Type B pancreatic cell (in vitro differentiated cells): ENCODE results near the gene ZBTB44. TPM values are rescaled to one million over a fixed set of nuclear protein-coding genes. Genes with fewer than 3 reads are reported as not detected.
A peak's percentile ranks its signal among the peaks of the same experiment; 100 is the strongest.

Experiments
- DNase-seq: peaks from one replicate; pipeline ENCODE4 v3.0.0; 2021; ENCODE audit warnings: mixed read lengths; ENCODE audit not compliant: unreplicated experiment; ENCODE audit errors: extremely low spot score
- H3K27ac Mint-ChIP-seq: 2 replicates; pipeline ENCODE4 v1.8.0; 2021; ENCODE audit warnings: mild to moderate bottlenecking, mixed read lengths
- H3K27me3 Mint-ChIP-seq: 2 replicates; pipeline ENCODE4 v1.8.0; 2021; ENCODE audit warnings: mixed read lengths
- H3K36me3 Mint-ChIP-seq: 2 replicates; pipeline ENCODE4 v1.8.0; 2021; ENCODE audit warnings: mixed read lengths
- H3K4me1 Mint-ChIP-seq: one replicate; pipeline ENCODE4 v1.8.0; 2021; ENCODE audit warnings: mixed read lengths; ENCODE audit not compliant: unreplicated experiment
- H3K4me3 Mint-ChIP-seq: 2 replicates; pipeline ENCODE4 v1.8.0; 2021; ENCODE audit warnings: mild to moderate bottlenecking, mixed read lengths
- H3K9me3 Mint-ChIP-seq: 2 replicates; pipeline ENCODE4 v1.8.0; 2021; ENCODE audit warnings: mixed read lengths
- total RNA-seq: library from RNA; stranded (reverse); gene quantifications from 2 replicates; pipeline ENCODE4 v1.2.1, GENCODE V29; 2021; ENCODE audit warnings: low replicate concordance
- TF ChIP-seq, protein P1 (sequence below): fragments of 200-600 bp; sonication (generic); conservative IDR thresholded peaks from 2 replicates; pipeline ENCODE4 v1.5.0; 2021; ENCODE audit warnings: antibody characterized with exemption, mild to moderate bottlenecking

ZBTB44 gene
- total RNA-seq, 1 donor from 2014 or later = 37.3 TPM

DNA sequence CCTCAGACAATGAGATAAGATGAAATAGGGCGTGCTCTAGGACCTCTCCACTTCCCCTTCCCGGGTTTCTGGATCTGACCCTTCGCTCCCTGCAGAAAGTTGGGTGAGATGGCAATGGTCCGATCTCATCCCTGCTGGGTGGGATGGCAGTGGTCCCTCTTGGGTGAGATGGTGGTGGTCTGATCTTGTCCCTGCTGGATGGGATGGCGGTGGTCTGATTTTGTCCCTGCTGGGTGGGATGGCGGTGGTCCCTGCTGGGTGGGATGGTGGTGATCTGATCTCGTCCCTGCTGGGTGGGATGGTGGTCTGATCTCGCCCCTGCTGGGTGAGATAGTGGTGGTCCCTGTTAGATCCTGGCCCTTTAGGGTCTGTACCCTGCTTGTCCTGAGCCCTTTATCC lies 133.8 kb downstream of the ZBTB44 start:
- H3K27me3 Mint-ChIP-seq = no peaks in the 10 kb centered on the region
- H3K27ac Mint-ChIP-seq = peak overlapping the region; percentile 94
- H3K4me1 Mint-ChIP-seq = peaks cover 31% of the 10 kb centered on the region
- TF ChIP-seq, protein P1, sequence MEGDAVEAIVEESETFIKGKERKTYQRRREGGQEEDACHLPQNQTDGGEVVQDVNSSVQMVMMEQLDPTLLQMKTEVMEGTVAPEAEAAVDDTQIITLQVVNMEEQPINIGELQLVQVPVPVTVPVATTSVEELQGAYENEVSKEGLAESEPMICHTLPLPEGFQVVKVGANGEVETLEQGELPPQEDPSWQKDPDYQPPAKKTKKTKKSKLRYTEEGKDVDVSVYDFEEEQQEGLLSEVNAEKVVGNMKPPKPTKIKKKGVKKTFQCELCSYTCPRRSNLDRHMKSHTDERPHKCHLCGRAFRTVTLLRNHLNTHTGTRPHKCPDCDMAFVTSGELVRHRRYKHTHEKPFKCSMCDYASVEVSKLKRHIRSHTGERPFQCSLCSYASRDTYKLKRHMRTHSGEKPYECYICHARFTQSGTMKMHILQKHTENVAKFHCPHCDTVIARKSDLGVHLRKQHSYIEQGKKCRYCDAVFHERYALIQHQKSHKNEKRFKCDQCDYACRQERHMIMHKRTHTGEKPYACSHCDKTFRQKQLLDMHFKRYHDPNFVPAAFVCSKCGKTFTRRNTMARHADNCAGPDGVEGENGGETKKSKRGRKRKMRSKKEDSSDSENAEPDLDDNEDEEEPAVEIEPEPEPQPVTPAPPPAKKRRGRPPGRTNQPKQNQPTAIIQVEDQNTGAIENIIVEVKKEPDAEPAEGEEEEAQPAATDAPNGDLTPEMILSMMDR = no peak
- no peaks in the 10 kb centered on the region for H3K36me3 Mint-ChIP-seq
- H3K9me3 Mint-ChIP-seq = no peaks in the 10 kb centered on the region
- peak overlapping the region; percentile 69 for H3K4me3 Mint-ChIP-seq
- DNase-seq = no peak

DNA sequence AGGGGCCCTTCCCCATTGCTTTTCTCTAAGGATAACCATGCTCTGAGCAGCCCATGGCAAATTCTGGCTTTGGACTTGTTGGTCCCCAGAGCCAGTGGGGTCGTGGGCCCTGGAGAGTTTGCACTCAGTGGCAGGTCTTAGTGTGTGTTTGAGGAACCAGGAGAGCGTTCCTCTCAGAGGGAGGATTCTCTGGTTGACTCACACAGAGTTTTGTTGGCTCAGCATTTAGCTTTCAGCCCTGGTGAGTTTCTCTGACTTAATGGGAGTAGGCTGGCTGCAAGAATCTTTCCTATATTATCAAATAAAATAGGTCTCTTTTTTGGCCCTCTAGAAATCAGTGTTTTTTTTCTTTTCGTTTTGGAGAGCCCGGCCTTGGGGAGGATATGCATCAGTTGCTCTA lies 134.2 kb downstream of the ZBTB44 start:
- H3K9me3 Mint-ChIP-seq = no peaks in the 10 kb centered on the region
- peak overlapping the region; percentile 94 for H3K27ac Mint-ChIP-seq
- no peaks in the 10 kb centered on the region for H3K36me3 Mint-ChIP-seq
- no peaks in the 10 kb centered on the region for H3K27me3 Mint-ChIP-seq
- peaks cover 31% of the 10 kb centered on the region for H3K4me1 Mint-ChIP-seq
- TF ChIP-seq, protein P1 = no peak
- peak overlapping the region; percentile 69 for H3K4me3 Mint-ChIP-seq
- no peak for DNase-seq

DNA sequence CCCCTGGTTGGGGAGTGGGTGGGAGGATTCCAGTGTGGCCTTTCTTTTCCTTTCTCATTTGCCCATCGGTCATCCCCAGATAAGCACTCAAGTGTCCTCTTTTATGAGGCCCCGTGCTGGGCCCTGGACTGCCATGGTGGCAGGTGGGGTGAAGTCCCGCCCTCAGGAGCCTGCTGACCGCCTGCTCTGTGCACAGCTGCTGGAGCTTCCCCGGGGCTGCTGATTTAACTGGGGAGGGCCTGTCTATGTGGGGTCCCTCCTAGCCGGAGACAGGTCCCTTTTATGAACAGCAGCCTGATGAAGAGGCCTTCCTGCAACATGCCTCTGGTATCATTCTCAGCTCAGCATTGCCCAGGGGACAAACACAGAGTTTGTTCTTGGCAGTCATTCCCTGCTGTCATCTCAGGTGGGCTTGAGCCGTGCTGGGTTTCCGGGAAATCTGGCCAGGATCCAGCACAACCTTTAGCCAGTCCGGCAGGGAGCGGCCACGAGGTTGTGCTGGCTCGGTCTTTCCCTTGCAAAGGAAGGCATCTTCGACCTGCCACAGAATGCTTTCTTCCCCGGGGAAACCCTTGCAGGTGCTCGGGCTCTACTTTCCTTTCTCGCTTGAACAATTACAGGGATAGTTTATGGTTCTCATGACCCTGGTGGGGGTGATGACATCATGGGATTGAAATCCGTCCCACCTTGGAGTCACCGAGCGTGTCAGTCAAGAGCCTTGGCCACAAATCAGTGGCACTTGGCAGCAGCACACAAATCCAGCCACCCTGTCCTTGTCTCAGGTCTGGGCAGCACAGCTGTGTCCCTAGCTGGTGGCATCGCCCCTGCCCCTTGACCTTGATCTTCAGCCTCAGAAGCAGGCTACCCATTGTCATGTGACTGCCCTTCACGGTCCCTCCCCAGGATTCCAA lies 135.1 kb downstream of the ZBTB44 start:
- H3K4me1 Mint-ChIP-seq = peaks cover 31% of the 10 kb centered on the region
- no peaks in the 10 kb centered on the region for H3K27me3 Mint-ChIP-seq
- peaks cover 4% of the 10 kb centered on the region for H3K9me3 Mint-ChIP-seq
- H3K4me3 Mint-ChIP-seq = no peak overlapping the region
- H3K27ac Mint-ChIP-seq = peak overlapping the region; percentile 94
- DNase-seq = no peak
- H3K36me3 Mint-ChIP-seq = peaks cover 4% of the 10 kb centered on the region
- TF ChIP-seq, protein P1 = no peak

DNA sequence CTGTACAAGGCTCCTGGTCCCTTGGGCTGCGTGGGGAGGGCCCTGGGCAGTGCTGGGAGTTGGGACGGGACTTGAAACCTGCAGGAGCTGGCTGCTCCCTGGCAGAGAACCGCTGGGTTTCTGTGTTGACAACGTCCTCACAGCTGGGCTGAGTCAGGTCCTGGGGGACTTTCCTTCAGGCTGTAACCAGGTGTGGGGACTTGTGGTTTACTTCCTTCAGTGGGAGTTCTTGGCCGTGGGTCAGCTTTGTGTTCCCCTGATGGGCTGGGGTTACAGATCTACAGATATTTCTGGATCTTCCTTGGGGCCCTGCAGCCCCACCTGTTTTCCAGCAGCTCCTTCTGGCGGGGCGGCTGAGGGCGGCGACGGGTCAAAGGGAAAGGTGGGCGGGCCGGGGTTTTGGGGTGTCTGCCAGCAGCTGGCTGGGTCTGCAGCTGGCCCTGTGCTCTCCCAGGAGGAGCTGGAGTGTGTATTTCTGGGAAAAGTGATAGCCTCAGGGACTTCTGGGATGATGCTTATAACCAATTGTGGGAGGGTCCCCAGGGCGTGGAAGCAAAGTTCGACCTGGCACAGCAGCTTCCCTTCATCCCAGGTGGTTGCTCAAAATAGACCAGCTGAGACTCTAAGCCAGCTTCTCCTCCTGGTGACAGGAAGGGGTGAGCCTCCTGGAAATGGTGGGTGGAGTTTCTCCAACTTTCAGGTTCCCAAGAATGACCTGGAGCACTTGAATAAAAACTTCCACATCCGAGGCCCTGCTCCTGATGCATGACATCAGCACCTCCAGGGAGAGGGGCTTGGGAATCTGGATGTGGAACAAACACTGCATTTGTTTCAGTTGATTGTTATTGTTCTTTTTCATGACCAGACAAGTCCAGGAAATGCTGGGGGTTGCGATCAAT lies 136.0 kb downstream of the ZBTB44 start:
- H3K36me3 Mint-ChIP-seq = peaks cover 5% of the 10 kb centered on the region
- peaks cover 5% of the 10 kb centered on the region for H3K9me3 Mint-ChIP-seq
- no peaks in the 10 kb centered on the region for H3K27me3 Mint-ChIP-seq
- TF ChIP-seq, protein P1 = no peak
- H3K4me3 Mint-ChIP-seq = no peak overlapping the region
- DNase-seq = no peak
- peak overlapping the region; percentile 48 for H3K27ac Mint-ChIP-seq
- peaks cover 31% of the 10 kb centered on the region for H3K4me1 Mint-ChIP-seq

DNA sequence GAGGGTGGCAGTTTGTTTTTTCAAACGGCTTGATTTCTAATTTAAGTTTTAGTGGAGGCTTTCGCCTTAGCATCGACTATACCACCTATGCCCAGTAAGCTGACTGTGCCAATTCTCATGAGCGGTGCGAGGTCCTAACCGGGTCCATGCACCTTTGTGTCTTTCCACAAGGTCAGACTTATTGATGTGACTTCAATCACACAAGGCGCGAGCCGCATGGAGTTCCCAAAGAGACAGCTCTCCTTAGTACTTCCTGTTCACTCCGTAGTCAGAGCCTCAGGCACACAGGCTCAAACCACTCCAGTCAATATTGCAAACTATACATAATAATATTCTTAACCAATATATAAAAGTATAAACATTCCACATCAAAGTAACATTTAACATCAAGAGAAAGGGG lies 136.9 kb downstream of the ZBTB44 start:
- TF ChIP-seq, protein P1 = no peak

More for the DNA sequence above, 136.9 kb downstream of the ZBTB44 start:
- H3K4me3 Mint-ChIP-seq = no peak overlapping the region
- no peaks in the 10 kb centered on the region for H3K27me3 Mint-ChIP-seq
- H3K9me3 Mint-ChIP-seq = peaks cover 5% of the 10 kb centered on the region
- no peak overlapping the region for H3K27ac Mint-ChIP-seq
- peaks cover 5% of the 10 kb centered on the region for H3K36me3 Mint-ChIP-seq
- H3K4me1 Mint-ChIP-seq = peaks cover 31% of the 10 kb centered on the region
- no peak for DNase-seq

Other genes starting within 250 kb of the ZBTB44 start
- 207 and 254 TPM in 2 replicates for gene APLP2, start 245.0 kb downstream of the ZBTB44 start, total RNA-seq
- gene ST14, start 155.1 kb downstream of the ZBTB44 start, total RNA-seq = 71.7 and 170 TPM in 2 replicates
- 0.10 and 4.8 TPM in 2 replicates for gene ADAMTS8, start 113.7 kb upstream of the ZBTB44 start, total RNA-seq
- 2.3 and 22.0 TPM in 2 replicates for gene ADAMTS15, start 133.7 kb upstream of the ZBTB44 start, total RNA-seq